ENCODE results near the gene PCNX2. TPM values are rescaled to one million over a fixed set of nuclear protein-coding genes. Genes with fewer than 3 reads are reported as not detected.
A peak's percentile ranks its signal among the peaks of the same experiment; 100 is the strongest.

Gene PCNX2
- total RNA-seq, 4 donors from 2014 or later: 7.3 to 16.6 (median 12.7) TPM

- peak; percentile 29 for ATAC-seq (ENCODE audit: low FRiP score)
- no peak for DNase-seq (ENCODE audit: low spot score)
- TF ChIP-seq CTCF (IDR thresholded peaks at IDR 0.05): no peak
These were observed 326.6 kb downstream of the PCNX2 start for GRCh38 chr1:232968965-232969364.

- TF ChIP-seq CTCF (IDR thresholded peaks at IDR 0.05): no peak
- DNase-seq (ENCODE audit: low spot score) (no peak), ATAC-seq (ENCODE audit: low FRiP score) (no peak)
These were observed 327.1 kb downstream of the PCNX2 start for GRCh38 chr1:232968391-232968790.

- TF ChIP-seq CTCF (IDR thresholded peaks at IDR 0.05): no peak
- DNase-seq (ENCODE audit: low spot score) (no peak), ATAC-seq (ENCODE audit: low FRiP score) (no peak)
These were observed 328.9 kb downstream of the PCNX2 start for GRCh38 chr1:232966663-232967062.

GRCh38 chr1:232965912-232966217 is 329.7 kb downstream of the PCNX2 start:
- ATAC-seq (ENCODE audit: low FRiP score) (no peak), DNase-seq (ENCODE audit: low spot score) (no peak)
- no peak for TF ChIP-seq CTCF (IDR thresholded peaks at IDR 0.05)

- DNase-seq (ENCODE audit: low spot score) (no peak), ATAC-seq (ENCODE audit: low FRiP score) (no peak)
- TF ChIP-seq CTCF (IDR thresholded peaks at IDR 0.05): no peak
These were observed 330.2 kb downstream of the PCNX2 start for GRCh38 chr1:232965124-232965911.

- no peak for TF ChIP-seq CTCF (IDR thresholded peaks at IDR 0.05)
- ATAC-seq (ENCODE audit: low FRiP score): no peak
- DNase-seq (ENCODE audit: low spot score): no peak
These were observed 330.9 kb downstream of the PCNX2 start for GRCh38 chr1:232964601-232965000.
